GM19099 (cell line): Measurements from ENCODE around the gene LRMDA.

ENCODE experiments used
- POLR2A ChIP-seq: IDR thresholded peaks from 3 replicates; pipeline ENCODE4 v1.6.1; 2011; ENCODE audit warnings: low read depth; ENCODE audit not compliant: insufficient read length; ENCODE audit errors: extremely low read depth

The LRMDA gene

DNA sequence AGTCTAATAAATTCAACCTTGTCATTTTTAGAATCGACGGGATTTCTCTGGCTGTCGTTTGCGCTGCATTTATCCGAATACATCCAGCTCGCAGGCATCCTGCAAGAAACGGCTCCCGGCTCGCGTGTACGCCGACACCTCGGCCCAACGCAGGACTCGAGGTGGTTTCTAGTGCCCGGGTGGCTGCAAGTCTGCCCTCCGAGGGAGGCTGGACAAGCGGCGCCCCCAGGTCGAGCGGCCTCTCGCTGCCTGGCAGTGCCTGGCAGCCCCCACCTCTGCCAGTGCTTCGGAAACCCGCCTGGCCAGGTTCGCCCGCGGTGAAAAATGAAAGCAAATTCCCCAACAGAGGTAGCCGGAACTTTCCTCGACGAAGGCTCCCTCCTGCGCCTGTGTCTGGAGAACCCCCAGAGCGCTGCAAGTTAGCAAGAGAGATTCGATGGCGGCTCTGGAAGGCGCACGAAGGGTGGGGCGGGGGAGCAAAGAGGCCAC lies 24.2 kb upstream of the LRMDA start:
- no peak for TF ChIP-seq POLR2A

DNA sequence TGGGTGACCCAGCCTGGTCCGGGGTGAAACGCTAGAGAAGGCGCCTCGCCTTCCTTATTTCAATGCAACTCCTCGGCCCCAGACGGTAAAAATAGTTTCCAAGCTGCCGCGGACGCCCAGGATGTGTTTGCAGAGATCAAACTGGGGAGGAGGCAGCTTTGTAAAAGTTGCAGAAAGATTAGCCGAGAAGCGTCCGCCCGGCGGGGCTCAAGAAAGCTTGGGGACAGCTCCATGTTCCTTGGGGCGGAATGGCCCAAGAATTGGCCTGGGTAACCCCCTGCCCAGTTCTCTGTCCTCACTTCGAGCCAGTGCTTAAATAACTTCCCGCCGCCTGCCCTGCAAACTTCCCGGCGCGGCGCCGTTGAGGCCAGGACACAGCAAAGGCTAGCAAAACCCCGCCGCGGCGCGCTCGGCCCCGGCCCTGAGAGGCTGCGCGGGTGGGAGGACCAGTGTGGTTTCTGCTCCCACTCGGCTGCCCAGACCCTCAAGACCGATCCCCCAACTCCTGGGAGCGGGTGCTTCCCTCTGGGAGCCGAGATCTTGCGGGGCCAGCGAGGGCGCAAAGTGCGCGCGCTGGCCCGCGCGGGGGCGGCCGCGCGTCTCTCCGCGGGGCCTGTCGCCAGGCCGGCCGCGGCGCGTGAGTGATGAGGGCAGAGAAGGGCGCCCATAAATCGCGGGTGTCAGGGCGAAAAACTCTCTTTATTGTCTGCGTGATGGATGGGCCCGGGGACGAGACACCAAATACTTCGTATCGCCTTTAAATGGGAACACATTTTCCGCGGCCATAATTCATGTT lies 23.5 kb upstream of the LRMDA start:
- TF ChIP-seq POLR2A: no peak

DNA sequence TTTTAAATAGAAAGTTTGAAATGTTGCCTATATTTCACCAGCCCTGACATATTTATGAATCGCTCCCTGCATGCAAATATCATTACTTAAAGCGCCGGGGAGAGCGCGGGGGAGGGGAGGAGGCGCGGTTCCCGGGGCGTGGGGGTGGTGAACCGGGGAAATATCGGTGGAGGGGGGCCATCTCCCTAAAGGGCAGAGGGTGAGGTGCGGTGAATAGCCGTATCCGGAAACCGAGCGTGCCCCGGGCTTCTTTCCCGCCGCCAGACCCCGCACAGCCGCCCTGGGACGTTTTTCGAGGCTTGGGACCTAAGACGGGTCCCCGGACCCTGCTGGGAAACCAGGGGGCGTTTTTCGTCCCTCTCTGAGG lies 22.9 kb upstream of the LRMDA start:
- TF ChIP-seq POLR2A: no peak

DNA sequence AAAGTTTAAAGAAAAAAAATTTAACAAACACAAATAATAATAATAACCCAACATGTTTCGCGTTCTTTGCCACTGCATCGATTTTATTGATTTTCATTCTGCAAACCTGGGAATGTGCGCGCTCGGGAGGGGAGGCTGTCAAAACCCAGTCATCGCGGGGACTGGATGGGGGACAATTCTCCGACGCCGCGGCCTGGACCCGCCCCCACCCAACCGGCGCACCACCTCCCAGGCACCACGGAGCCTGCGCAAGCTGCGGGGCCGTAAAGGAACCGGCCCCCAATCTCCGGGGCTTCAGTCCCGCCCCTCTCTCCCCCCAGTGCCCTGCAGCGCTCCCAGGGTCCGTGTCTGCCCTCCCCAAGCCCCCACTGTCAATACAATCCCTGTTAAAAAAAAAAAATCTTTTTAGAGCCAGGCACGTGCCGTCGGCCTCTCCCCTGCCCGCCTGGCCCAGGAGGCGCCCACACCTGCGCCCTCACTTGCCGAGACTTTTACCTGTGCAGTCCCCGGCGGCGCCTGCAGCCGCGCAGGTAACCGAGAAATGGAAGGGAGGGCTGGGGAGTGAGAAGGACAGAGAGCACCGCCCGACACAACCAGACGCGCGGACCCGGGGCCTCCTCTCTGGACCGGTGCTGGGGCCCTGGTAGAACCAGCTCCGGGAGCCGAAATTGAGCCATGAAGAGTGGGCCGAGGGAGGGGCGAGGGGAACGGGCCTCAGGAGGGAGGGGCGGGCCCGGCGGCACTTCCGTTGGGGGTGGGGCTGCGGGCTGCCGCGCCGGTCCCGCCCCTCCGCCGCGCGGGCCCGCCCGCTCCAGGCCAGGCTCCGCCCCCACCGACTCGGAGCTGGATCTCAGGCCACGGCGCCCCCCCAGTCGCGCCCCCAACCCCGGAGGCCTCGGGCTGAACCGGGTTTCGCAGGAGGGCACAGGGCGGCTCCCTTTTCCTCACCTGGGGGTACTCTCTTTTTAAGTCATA lies 22.2 kb upstream of the LRMDA start:
- no peak for TF ChIP-seq POLR2A

DNA sequence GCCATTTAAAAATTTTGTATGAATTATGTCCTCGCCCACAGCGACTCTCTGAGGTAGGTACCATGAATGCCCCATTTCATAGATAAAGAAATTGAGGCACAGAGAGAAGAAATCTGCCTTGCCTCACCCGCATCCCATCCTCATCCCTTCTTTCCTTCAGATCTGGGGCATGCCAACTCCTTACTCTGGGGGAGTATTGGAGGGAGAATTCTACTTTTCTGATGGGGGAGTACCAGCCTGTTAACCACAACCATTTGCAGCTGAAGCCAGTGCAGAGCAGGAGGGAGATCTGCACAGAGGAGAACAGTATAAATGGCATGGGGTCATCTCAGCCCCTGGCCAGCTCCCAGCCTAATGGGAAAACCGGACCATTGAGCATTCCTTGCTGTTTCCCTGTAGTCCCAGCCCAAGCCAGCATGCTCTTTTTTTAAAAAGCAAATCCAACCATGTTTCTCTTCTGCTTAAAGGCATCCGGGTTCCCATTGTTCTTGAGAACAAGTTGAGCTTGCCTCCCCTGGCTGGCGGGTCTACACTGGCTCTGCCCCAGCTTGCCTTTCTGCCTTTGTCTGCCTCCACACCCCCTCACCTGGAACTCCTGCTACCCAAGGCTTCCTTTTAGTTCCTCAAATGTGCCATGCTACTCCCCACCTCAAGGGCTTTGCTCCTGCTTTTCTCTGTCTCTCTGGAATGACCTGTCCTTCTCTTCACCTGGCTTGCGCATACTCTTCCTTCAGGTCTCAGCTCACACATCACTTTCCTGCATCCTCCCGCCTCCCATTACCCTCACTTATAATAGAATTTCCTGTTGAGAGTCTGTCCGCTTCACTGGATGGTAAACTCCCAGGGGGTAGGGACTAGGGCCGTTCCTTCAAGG lies 21.1 kb upstream of the LRMDA start:
- TF ChIP-seq POLR2A: no peak

DNA sequence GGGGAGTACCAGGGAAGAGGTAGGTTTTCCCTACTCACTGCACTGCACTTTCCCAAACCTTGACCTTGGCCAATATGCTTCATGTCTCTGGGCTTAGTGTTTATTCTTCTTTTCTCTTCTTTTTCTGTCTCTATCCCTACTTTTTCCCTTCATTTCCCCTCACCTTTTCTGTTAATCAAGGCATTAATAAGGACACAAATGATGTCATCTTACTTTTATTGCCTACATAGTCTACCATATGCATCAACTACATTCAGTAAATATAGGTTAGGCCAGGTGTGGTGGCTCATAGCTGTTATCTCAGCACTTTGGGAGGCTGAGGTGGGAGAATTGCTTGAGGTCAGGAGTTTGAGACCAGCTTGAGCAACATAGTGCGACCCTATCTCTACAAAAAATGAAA lies 16.9 kb upstream of the LRMDA start:
- TF ChIP-seq POLR2A: no peak

DNA sequence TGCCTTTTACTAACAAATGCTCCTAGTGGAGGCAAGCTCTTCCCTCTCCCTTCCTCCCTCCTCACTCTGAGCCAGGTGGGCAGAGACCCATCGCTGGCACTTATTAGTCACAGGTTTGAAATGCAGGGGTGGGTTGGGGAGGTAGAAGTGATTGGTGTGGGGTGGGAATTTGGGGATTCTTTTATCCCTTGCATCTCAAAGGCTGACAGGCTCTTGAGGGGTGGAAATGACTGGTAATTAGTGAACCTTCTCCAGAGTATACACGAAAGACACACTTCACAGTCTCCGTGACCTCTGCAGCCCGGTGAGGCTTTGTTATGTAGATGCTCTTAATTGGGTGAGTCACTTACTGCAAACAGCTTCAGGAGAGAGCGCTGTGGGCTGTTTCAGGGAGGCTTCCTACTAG lies 13.9 kb upstream of the LRMDA start:
- no peak for TF ChIP-seq POLR2A

DNA sequence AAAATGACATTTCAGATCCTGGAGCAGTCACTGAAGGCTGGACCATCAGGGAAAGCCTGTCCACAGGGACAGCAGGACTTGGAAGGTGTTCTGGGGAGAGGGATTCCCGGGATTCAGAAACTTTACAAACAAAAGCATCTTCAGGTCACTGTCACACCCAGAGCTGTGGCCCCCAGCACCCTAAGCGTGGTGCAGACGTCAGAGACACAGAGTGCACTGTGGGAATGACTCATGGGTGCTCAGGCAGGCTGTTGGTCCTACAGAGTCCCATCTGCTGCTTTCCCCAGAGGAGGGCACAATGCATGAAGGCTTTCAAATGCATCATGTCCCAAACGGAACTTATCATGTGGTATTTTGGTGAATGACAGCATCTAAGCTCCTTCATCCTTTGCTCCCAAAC lies 13.1 kb upstream of the LRMDA start:
- no peak for TF ChIP-seq POLR2A

DNA sequence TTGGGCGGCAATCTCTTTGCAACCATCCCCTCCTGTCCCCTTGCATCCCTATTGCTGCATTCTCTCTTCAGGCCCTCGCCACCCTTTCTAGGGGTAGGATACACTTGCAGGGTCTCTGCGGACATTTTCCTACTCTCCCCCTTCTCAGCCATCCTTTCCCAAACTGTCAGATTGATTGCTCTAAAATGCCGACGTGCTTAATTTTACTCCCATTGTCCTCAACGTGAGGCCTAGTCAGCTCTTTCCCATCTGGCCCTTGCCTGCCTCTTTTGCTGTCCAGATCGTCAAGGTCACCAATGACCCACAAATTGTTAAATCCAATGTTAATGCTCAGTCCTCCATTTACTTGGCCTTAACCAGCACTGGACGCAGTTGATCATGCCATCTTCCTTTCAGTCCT lies 12.7 kb upstream of the LRMDA start:
- TF ChIP-seq POLR2A: no peak

DNA sequence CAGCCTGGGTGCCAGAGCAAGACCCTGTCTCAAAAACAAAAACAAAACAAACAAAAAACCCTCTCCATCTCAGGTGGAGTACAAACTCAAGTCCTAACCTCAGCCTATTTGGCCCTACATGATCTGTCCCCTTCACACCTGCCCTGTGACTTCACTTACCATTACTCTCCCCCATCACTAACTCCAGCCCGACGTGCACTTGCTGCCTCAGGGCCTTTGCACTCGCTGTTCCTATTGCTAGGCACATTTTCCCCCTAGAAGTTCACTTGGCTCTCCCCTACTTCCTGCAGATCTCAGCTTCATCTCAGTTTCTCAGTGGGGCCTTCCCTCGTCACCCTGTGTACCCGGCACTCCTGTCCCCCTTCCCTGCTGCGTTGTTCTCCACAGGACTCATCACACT lies 8.5 kb upstream of the LRMDA start:
- no peak for TF ChIP-seq POLR2A

DNA sequence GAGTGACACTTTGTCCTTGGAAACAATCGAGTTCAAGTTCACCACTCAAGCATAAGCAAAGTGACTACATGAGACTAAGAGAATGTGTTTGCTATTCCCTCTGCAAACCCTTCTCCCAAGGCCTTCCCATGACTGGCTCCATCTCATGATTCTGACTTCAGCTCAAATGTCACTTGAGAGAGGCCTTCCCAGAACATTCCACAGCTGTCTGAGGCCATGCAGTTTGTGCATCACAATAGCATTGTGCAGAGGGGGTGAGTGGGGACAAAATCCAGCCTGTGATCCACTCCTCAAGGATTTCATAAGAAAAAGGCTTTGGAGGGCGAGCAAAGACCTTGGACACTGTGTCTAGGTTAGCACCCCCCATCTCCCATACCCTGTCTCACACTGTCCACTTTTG lies 6.9 kb upstream of the LRMDA start:
- no peak for TF ChIP-seq POLR2A

DNA sequence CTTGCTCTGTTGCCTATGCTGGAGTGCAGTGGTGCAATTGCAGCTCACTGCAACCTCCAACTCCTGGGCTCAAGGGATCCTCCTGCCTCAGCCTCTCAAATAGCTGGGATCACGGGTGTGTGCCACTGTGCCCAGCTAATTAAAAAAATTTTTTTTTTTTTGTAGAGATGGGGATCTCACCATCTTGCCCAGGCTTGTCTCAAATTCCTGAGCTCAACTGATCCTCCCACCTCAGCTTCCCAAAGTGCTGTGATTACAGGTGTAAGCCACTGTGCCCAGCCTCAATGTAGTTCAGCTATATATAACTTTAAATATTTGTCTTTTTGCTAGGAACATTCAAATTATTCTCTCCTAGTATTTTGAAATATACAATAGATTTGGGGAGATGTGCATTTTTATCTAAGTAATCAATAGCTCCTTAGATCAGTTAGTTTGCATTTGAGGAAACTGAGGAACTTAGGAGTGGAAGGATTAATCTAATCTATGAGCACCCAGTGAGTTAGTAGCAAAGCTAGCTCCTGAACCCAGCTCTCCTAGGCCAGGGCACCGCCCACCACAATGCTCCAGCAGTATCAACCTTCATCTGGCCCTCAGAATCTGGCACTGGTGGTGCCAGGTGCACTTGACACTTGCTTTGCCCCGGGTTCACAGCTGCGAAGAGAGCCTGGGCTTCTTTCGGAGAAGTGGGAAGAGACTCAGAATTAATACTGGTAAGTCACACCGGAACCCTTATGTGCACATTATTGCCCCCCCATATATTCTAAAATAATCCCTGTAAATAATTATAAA lies 5.9 kb upstream of the LRMDA start:
- TF ChIP-seq POLR2A: no peak

DNA sequence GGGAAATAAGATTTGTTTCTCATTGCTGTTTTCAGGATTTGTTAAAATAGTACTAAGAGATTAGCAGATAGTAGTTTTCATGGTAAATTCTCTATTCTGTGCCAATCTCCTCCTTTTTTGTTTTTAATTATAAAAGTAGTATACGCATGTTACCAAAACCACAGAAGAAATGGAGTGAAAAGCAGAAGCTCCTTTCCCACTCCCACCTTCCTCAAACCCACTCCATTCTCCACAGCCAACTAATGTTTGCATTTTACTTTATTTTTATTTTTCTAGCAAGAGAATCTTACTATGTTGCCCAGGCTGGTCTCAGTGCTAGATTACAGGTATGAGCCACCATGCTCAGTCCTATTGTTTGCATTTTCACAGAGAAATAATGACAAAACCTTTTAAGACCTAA lies 4.5 kb upstream of the LRMDA start:
- TF ChIP-seq POLR2A: no peak

DNA sequence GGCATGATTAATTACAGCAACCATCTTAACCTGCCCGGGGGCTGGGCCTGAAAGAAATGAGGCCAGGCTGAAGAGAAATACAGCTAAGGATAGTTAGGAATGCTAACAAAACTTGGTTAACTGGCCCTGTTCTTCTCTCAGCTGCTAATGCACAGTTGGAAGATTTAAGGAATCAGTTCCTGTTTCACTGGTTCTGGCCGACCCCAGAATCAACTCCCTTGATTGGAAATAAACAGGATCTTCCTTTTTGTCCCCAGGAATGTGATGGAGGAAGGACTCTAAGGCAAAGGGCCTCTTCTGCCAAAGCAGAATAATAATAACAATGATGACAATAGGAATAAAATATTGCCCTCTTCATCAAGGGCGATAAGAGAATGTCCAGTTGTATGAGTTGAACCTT lies 3.5 kb upstream of the LRMDA start:
- no peak for TF ChIP-seq POLR2A
